ENCODE data around the gene SERPINA1. TPM values are rescaled to one million over a fixed set of nuclear protein-coding genes. Genes with fewer than 3 reads are reported as not detected.

Gene SERPINA1
- total and polyA plus RNA-seq, 2 of the 13 experiments (the other 11 are each of a cell fraction or from before 2014, with no cell fraction given) = 3,266 to 11,015 TPM

GRCh38 chr14:94400422-94400841 is 12.0 kb upstream of the SERPINA1 start (continued):
- TF ChIP-seq PRPF4 (IDR thresholded peaks at IDR 0.05; ENCODE audit: low read depth, low read length, poor library complexity, severe bottlenecking) (no peak), ZNF276 (CRISPR knock-in tag; IDR thresholded peaks at IDR 0.05; ENCODE audit: low read depth) (no peak), SP2 (CRISPR knock-in tag; IDR thresholded peaks at IDR 0.05) (no peak), ZBTB43 (CRISPR knock-in tag; conservative IDR thresholded peaks at IDR 0.05) (no peak), TOE1 (CRISPR knock-in tag; IDR thresholded peaks at IDR 0.05) (no peak), RFXAP (CRISPR knock-in tag; IDR thresholded peaks at IDR 0.05; ENCODE audit: borderline replicate concordance) (no peak), ZNF574 (CRISPR knock-in tag; IDR thresholded peaks at IDR 0.05) (no peak), ZNF30 (CRISPR knock-in tag; IDR thresholded peaks at IDR 0.05) (no peak), KAT8 (CRISPR knock-in tag; IDR thresholded peaks at IDR 0.05) (peak; percentile 47; the same call in 1 of the 2 replicates), IRX3 (CRISPR knock-in tag; IDR thresholded peaks at IDR 0.05; ENCODE audit: borderline replicate concordance, low read depth) (0 out of 2 replicates have a peak, but pooled peaks have one; percentile 51), ZBTB38 (CRISPR knock-in tag; IDR thresholded peaks at IDR 0.05) (no peak), NFRKB (IDR thresholded peaks at IDR 0.05) (no peak), POLR2AphosphoS2 (IDR thresholded peaks at IDR 0.05; ENCODE audit: low read depth, low read length) (no peak), STAT5B (CRISPR knock-in tag; IDR thresholded peaks at IDR 0.05) (no peak), ZNF614 (CRISPR knock-in tag; IDR thresholded peaks at IDR 0.05; ENCODE audit: borderline replicate concordance) (0 out of 2 replicates have a peak, but pooled peaks have one; percentile 50), AHDC1 (CRISPR knock-in tag; IDR thresholded peaks at IDR 0.05; ENCODE audit: borderline replicate concordance) (peak; percentile 71; the same call in 1 of the 2 replicates), TERF1 (CRISPR knock-in tag; IDR thresholded peaks at IDR 0.05) (no peak), ZNF891 (CRISPR knock-in tag; IDR thresholded peaks at IDR 0.05) (no peak)
